Natural killer cell treated with Interleukin-12 subunit alpha and Interleukin-12 subunit beta and Interleukin-15 and Interleukin-18, amount 100 ng/mL, for 72 hours (primary cell): ENCODE results near the gene NDUFAF7. TPM values are rescaled to one million over a fixed set of nuclear protein-coding genes. Genes with fewer than 3 reads are reported as not detected.
"Not testable (repeated sequence)": the region's sequence is repeated elsewhere in the genome, so short reads cannot be mapped to it uniquely, and the experiment has no call there.

Source experiments
- ATAC-seq, 2 donors: fragments of 150-1000 bp; cut with Tn5 transposase in 1 of 2; sonication (Bioruptor Pico), chemical (Tn5 transposase) in 1 of 2; 2 replicates each; pipeline ENCODE4 v1.10.0; 2021
- DNase-seq: peaks from one replicate; pipeline ENCODE4 v3.0.0; 2022; ENCODE audit warnings: low spot score
- H3K27ac Mint-ChIP-seq, 2 donors: 1 replicate in 1 of 2; 2 replicates in 1 of 2; pipeline ENCODE4 v1.8.0; 2022; ENCODE audit warnings: mixed read lengths in 2 of 2, mild to moderate bottlenecking in 1 of 2, moderate library complexity in 1 of 2
- H3K27me3 Mint-ChIP-seq, 2 donors: 1 replicate in 1 of 2; 2 replicates in 1 of 2; pipeline ENCODE4 v1.8.0; 2022; ENCODE audit warnings: mixed read lengths in 2 of 2
- H3K36me3 Mint-ChIP-seq: one replicate; pipeline ENCODE4 v1.8.0; 2022; ENCODE audit warnings: mixed read lengths
- H3K4me1 Mint-ChIP-seq, 2 donors: 1 replicate in 1 of 2; 2 replicates in 1 of 2; pipeline ENCODE4 v1.8.0; 2022; ENCODE audit warnings: low read depth in 2 of 2, mixed read lengths in 2 of 2, mild to moderate bottlenecking in 1 of 2
- H3K4me3 Mint-ChIP-seq: one replicate; pipeline ENCODE4 v1.8.0; 2022; ENCODE audit warnings: mixed read lengths
- H3K9me3 Mint-ChIP-seq: 2 replicates; pipeline ENCODE4 v1.8.0; 2022; ENCODE audit warnings: mixed read lengths
- total RNA-seq, 2 donors: library from RNA; stranded (reverse); gene quantifications; one replicate each; pipeline ENCODE4 v1.2.3, GENCODE V29; 2022

The NDUFAF7 gene
- total RNA-seq, 2 donors from 2014 or later = 20.5 to 24.3 TPM

- H3K36me3 Mint-ChIP-seq = peaks cover 6% of the 10 kb centered on the region
- H3K9me3 Mint-ChIP-seq = no peaks in the 10 kb centered on the region
- no peak overlapping the region for H3K4me3 Mint-ChIP-seq
- no peaks in the 10 kb centered on the region for H3K27me3 Mint-ChIP-seq
- DNase-seq (no peak), ATAC-seq (no peak)
- H3K27ac Mint-ChIP-seq = no peak overlapping the region
- peaks cover 0 to 2% of the 10 kb centered on the region in 2 donors for H3K4me1 Mint-ChIP-seq
These were observed 44.8 kb downstream of the NDUFAF7 start for GRCh38 chr2:37276291-37276690.

- no peak overlapping the region for H3K27ac Mint-ChIP-seq
- H3K4me1 Mint-ChIP-seq = no peaks in the 10 kb centered on the region
- no peaks in the 10 kb centered on the region for H3K9me3 Mint-ChIP-seq
- H3K36me3 Mint-ChIP-seq = peaks cover 11% of the 10 kb centered on the region
- DNase-seq (no peak), ATAC-seq (no peak)
- no peak overlapping the region for H3K4me3 Mint-ChIP-seq
- H3K27me3 Mint-ChIP-seq = no peaks in the 10 kb centered on the region
These were observed 50.5 kb downstream of the NDUFAF7 start for GRCh38 chr2:37281916-37282315.

GRCh38 chr2:37282746-37283145 lies 51.3 kb downstream of the NDUFAF7 start:
- no peak overlapping the region for H3K4me3 Mint-ChIP-seq
- H3K27ac Mint-ChIP-seq = no peak overlapping the region
- DNase-seq (no peak), ATAC-seq (no peak)
- H3K9me3 Mint-ChIP-seq = no peaks in the 10 kb centered on the region
- no peaks in the 10 kb centered on the region for H3K4me1 Mint-ChIP-seq
- peaks cover 11% of the 10 kb centered on the region for H3K36me3 Mint-ChIP-seq
- no peaks in the 10 kb centered on the region for H3K27me3 Mint-ChIP-seq

- ATAC-seq = no peak
- no peak overlapping the region for H3K27ac Mint-ChIP-seq
- H3K27me3 Mint-ChIP-seq = no peaks in the 10 kb centered on the region
- DNase-seq = no peak
- no peaks in the 10 kb centered on the region for H3K9me3 Mint-ChIP-seq
- H3K4me1 Mint-ChIP-seq = no peaks in the 10 kb centered on the region
- H3K36me3 Mint-ChIP-seq = peaks cover 16% of the 10 kb centered on the region
- no peak overlapping the region for H3K4me3 Mint-ChIP-seq
These were observed 51.7 kb downstream of the NDUFAF7 start for GRCh38 chr2:37283207-37283606.

- Mint-ChIP-seq H3K9me3 (no peaks in the 10 kb centered on the region), H3K27me3 (no peaks in the 10 kb centered on the region), H3K4me1 (no peaks in the 10 kb centered on the region), H3K4me3 (no peak overlapping the region), H3K36me3 (peaks cover 16% of the 10 kb centered on the region), H3K27ac (no peak overlapping the region)
- DNase-seq (no peak), ATAC-seq (no peak)
These were observed 52.9 kb downstream of the NDUFAF7 start for GRCh38 chr2:37284381-37284780.

GRCh38 chr2:37287966-37288365 lies 56.5 kb downstream of the NDUFAF7 start:
- DNase-seq = no peak
- Mint-ChIP-seq H3K27me3 (no peaks in the 10 kb centered on the region), H3K36me3 (peaks cover 19% of the 10 kb centered on the region), H3K4me3 (no peak overlapping the region), H3K27ac (peak overlapping the region in 1 of 2 donors; percentile 23), H3K4me1 (peaks cover 0 to 5% of the 10 kb centered on the region in 2 donors), H3K9me3 (no peaks in the 10 kb centered on the region)
- ATAC-seq = no peak

GRCh38 chr2:37291680-37292079 lies 60.2 kb downstream of the NDUFAF7 start:
- Mint-ChIP-seq H3K27ac (peak overlapping the region in 1 of 2 donors; percentile 0), H3K36me3 (peaks cover 19% of the 10 kb centered on the region), H3K4me3 (no peak overlapping the region), H3K27me3 (no peaks in the 10 kb centered on the region), H3K4me1 (peaks cover 8 to 9% of the 10 kb centered on the region in 2 donors), H3K9me3 (no peaks in the 10 kb centered on the region)
- DNase-seq = no peak
- ATAC-seq = no peak

- ATAC-seq, H3K27me3 Mint-ChIP-seq, H3K4me3 Mint-ChIP-seq, H3K27ac Mint-ChIP-seq, H3K36me3 Mint-ChIP-seq, H3K9me3 Mint-ChIP-seq, DNase-seq: not testable (repeated sequence)
- peaks cover 19 to 21% of the 10 kb centered on the region in 2 donors for H3K4me1 Mint-ChIP-seq
These were observed 63.4 kb downstream of the NDUFAF7 start for GRCh38 chr2:37294858-37295257.

- Mint-ChIP-seq H3K27me3 (no peaks in the 10 kb centered on the region), H3K36me3 (peaks cover 8% of the 10 kb centered on the region), H3K4me3 (no peak overlapping the region), H3K9me3 (no peaks in the 10 kb centered on the region), H3K4me1 (peaks cover 19 to 21% of the 10 kb centered on the region in 2 donors), H3K27ac (no peak overlapping the region)
- ATAC-seq = no peak
- no peak for DNase-seq
These were observed 64.1 kb downstream of the NDUFAF7 start for GRCh38 chr2:37295469-37296073.

GRCh38 chr2:37297632-37298031 lies 66.2 kb downstream of the NDUFAF7 start:
- Mint-ChIP-seq H3K9me3 (no peaks in the 10 kb centered on the region), H3K4me1 (peaks cover 25 to 28% of the 10 kb centered on the region in 2 donors), H3K27me3 (no peaks in the 10 kb centered on the region), H3K36me3 (no peaks in the 10 kb centered on the region), H3K4me3 (no peak overlapping the region), H3K27ac (no peak overlapping the region)
- DNase-seq = no peak
- ATAC-seq = no peak

Other genes starting within 250 kb of the NDUFAF7 start
- gene HEATR5B, start 147.3 kb upstream of the NDUFAF7 start, total RNA-seq = 10 to 100 TPM; 23.3 to 27.3 TPM
- gene GPATCH11, start 147.1 kb upstream of the NDUFAF7 start, total RNA-seq = 10 to 100 TPM; 13.2 to 15.3 TPM
- 10 to 100 TPM; 37.7 to 40.1 TPM for gene EIF2AK2, start 74.7 kb upstream of the NDUFAF7 start, total RNA-seq
- not detected for gene SULT6B1, start 43.0 kb upstream of the NDUFAF7 start, total RNA-seq
- 10 to 100 TPM; 32.6 to 37.9 TPM for gene CEBPZOS, start 35.2 kb upstream of the NDUFAF7 start, total RNA-seq
- 10 to 100 TPM; 35.3 to 74.0 TPM for gene CEBPZ, start 62 bp upstream of the NDUFAF7 start, total RNA-seq
- gene PRKD3, start 93.2 kb downstream of the NDUFAF7 start, total RNA-seq = 10 to 100 TPM; 41.4 to 43.8 TPM
- gene QPCT, start 113.0 kb downstream of the NDUFAF7 start, total RNA-seq = 1 to 10 TPM in 1 of 2 donors, under 1 TPM in 1; 0.33 to 1.5 TPM